ENCODE measurements around the gene MTERF2. TPM values are rescaled to one million over a fixed set of nuclear protein-coding genes. Genes with fewer than 3 reads are reported as not detected.
A peak's percentile ranks its signal among the peaks of the same experiment; 100 is the strongest.
"Not testable (repeated sequence)": the region's sequence is repeated elsewhere in the genome, so short reads cannot be mapped to it uniquely, and the experiment has no call there.

The MTERF2 gene
- total RNA-seq, 4 donors from 2014 or later: 22.9 to 37.0 (median 31.3) TPM

DNA sequence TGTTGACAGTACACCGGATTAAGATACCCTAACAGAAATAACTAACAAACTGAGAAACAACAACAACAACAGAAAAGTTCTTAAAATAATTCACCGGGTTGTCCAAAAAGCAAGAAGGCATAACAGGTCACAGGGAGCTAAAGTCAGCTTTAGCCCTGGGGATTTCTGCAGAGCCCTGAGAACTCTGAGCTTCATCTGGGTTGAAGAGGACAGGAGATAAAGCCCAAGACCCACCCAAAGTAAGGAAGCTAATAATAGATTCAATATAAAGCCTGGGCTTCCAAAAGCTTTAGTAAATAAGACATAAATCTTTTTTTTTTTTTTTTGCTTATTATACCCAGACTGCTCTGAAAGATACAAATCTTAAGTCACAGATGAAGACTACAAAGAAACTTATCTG lies 44.1 kb upstream of the MTERF2 start:
- peak in 1 of 2 donors; percentile 13 for DNase-seq
- Histone ChIP-seq H3K4me1 (peaks cover 84 to 86% of the 10 kb centered on the region in 2 donors), H3K4me3 (replicated peaks in 1 of 3) (no peak overlapping the region), H3K27me3 (no peaks in the 10 kb centered on the region), H3K9me3 (no peaks in the 10 kb centered on the region), H3K36me3 (no peaks in the 10 kb centered on the region), H3K27ac (peak overlapping the region; percentile 76 to 95 (median 88))
- 16 to 40% methylated on average over 2 of the region's 2 CpGs for WGBS, 2 donors
- peak in 1 of 2 donors; percentile 13 for TF ChIP-seq POLR2A (IDR thresholded peaks at IDR 0.05)
- TF ChIP-seq, protein P1, sequence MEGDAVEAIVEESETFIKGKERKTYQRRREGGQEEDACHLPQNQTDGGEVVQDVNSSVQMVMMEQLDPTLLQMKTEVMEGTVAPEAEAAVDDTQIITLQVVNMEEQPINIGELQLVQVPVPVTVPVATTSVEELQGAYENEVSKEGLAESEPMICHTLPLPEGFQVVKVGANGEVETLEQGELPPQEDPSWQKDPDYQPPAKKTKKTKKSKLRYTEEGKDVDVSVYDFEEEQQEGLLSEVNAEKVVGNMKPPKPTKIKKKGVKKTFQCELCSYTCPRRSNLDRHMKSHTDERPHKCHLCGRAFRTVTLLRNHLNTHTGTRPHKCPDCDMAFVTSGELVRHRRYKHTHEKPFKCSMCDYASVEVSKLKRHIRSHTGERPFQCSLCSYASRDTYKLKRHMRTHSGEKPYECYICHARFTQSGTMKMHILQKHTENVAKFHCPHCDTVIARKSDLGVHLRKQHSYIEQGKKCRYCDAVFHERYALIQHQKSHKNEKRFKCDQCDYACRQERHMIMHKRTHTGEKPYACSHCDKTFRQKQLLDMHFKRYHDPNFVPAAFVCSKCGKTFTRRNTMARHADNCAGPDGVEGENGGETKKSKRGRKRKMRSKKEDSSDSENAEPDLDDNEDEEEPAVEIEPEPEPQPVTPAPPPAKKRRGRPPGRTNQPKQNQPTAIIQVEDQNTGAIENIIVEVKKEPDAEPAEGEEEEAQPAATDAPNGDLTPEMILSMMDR (IDR thresholded peaks at IDR 0.05): no peak
- intact Hi-C loops (cut with DNase I): no loop called here

DNA sequence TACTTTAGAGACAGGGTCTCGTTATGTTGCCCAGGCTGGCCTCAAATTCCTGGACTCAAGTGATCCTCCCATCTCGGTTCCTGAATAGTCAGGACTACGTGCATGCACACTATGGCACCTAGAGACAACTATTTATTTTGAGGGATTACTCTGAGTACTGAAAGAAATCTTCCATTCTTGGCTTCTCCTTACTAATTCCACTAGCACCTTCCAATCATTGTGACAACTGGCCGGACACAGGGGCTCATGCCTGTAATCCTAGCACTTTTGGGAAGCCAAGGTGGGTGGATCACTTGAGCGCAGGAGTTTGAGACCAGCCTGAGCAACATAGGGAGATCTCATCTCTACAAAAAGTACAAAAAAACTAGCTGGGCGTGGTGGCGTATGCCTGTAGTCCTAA lies 42.1 kb upstream of the MTERF2 start:
- intact Hi-C loops (cut with DNase I): no loop called here
- no peak overlapping the region for H3K4me3 ChIP-seq (replicated peaks in 1 of 3)
- H3K27me3 ChIP-seq: no peaks in the 10 kb centered on the region
- no peak for DNase-seq
- WGBS, 2 donors: 79 to 89% methylated on average over 7 of the region's 7 CpGs
- peak overlapping the region; percentile 76 to 95 (median 88) for H3K27ac ChIP-seq
- H3K36me3 ChIP-seq: no peaks in the 10 kb centered on the region
- TF ChIP-seq, protein P1 (IDR thresholded peaks at IDR 0.05): no peak
- no peak for TF ChIP-seq POLR2A (IDR thresholded peaks at IDR 0.05)
- peaks cover 68 to 69% of the 10 kb centered on the region in 2 donors for H3K4me1 ChIP-seq
- H3K9me3 ChIP-seq: no peaks in the 10 kb centered on the region

DNA sequence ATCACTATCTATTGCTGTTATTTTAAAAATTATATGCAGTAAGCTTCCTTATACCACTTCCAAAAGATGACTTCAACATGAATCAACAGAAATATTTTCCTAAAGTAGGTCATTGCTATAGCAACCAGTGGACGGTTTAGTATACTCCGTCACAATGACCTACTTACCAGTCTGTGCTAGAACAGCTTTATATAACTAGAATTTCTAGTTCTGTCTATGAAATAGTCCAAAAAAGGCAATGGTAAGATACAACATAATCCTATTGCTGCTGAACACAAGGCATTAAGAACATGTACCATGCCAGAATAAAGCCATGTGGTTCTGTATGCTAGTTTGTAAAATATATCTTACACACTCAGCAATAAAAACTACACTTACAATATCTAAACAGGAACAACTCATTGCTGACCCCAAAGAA lies 40.7 kb upstream of the MTERF2 start:
- intact Hi-C loops (cut with DNase I): no loop called here
- Histone ChIP-seq H3K27me3 (no peaks in the 10 kb centered on the region), H3K9me3 (no peaks in the 10 kb centered on the region), H3K4me1 (peaks cover 62 to 64% of the 10 kb centered on the region in 2 donors), H3K4me3 (replicated peaks in 1 of 3) (no peak overlapping the region), H3K36me3 (no peaks in the 10 kb centered on the region), H3K27ac (peak overlapping the region; percentile 76 to 95 (median 88))
- TF ChIP-seq, protein P1 (IDR thresholded peaks at IDR 0.05): no peak
- TF ChIP-seq POLR2A (IDR thresholded peaks at IDR 0.05): peak in 1 of 2 donors; percentile 80
- whole genome bisulfite sequencing, 2 donors: 3 to 4% methylated on average over 2 of the region's 2 CpGs
- no peak for DNase-seq

DNA sequence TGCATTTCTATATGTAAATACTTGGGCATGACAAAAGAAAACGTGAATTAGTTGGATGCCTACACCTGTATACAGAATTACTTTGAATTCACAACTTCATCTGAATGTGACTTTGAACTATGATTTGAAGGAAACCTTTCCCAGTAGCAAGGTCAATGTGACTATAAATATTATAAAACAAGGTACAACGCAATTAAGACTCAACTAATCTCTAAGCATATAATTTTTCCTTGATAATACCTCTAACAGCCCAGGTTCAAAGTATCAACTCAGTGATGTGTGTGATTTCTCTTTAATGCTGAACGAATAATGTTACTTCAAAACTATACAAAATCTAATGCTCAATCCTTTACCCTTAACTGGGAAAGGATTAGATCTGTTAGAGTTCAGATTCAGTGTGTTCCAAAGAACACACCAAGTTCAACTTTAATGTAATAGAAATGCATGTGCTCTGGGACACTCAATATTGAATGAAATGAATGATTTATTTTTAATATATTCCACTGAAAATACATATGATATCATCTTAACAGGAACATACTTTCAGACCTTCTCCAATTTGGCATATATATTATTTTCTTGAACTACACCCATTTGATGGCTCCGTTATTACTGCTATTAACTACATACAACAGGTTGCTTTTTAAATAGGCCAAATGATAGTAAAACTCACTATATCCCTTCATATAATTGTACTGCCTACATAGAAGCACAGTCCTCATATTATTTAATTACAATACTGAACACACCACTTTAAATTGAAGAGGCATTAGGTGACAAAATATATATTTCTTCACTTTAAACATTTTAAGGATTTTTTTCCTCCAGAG lies 40.1 kb upstream of the MTERF2 start:
- intact Hi-C loops (cut with DNase I): no loop called here

DNA sequence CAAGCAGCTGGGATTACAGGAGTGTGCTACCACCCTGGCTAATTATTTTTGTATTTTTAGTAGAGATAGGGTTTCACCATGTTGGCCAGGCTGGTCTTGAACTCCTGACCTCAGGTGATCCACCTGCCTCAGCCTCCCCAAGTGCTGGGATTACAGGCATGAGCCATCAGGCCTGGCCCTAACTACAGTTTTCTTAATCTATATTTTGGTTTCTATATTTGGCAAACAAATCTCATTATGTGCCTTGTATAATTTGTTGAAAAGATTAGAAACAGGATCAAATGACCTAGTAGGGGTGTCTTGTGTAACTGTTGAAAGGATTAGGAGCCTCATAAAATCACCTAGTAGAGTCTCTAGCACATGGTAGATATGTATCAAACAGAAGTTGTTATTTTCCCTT lies 39.4 kb upstream of the MTERF2 start:
- intact Hi-C loops (cut with DNase I); H3K4me3 ChIP-seq (replicated peaks in 1 of 3); H3K9me3 ChIP-seq; H3K36me3 ChIP-seq; DNase-seq; H3K27me3 ChIP-seq: not testable (repeated sequence)
- Histone ChIP-seq H3K27ac (peak overlapping the region; percentile 76 to 95 (median 88)), H3K4me1 (peaks cover 49 to 51% of the 10 kb centered on the region in 2 donors)

More for the DNA sequence above, 40.1 kb upstream of the MTERF2 start:
- no peaks in the 10 kb centered on the region for H3K27me3 ChIP-seq
- WGBS, 2 donors: 68 to 70% methylated on average over 4 of the region's 4 CpGs
- H3K4me3 ChIP-seq (replicated peaks in 1 of 3): no peak overlapping the region
- H3K9me3 ChIP-seq: no peaks in the 10 kb centered on the region
- no peak for TF ChIP-seq POLR2A (IDR thresholded peaks at IDR 0.05)
- TF ChIP-seq, protein P1 (IDR thresholded peaks at IDR 0.05): no peak
- H3K36me3 ChIP-seq: no peaks in the 10 kb centered on the region
- peak overlapping the region; percentile 76 to 95 (median 88) for H3K27ac ChIP-seq
- DNase-seq: no peak
- peaks cover 56 to 58% of the 10 kb centered on the region in 2 donors for H3K4me1 ChIP-seq

All from thyroid gland (tissue), 4 donors.